Choroid plexus epithelial cell (primary cell): Measurements from ENCODE around the gene CCDC70.

Experiments
- DNase-seq: peaks from one replicate; pipeline ENCODE4 v3.0.0-alpha.2; 2010; ENCODE audit warnings: low read depth
- H3K4me3 ChIP-seq: 2 replicates; pipeline ENCODE4 v1.5.1; 2011; ENCODE audit warnings: low read depth, mild to moderate bottlenecking, control low read depth, low read length, moderate library complexity
- CTCF ChIP-seq: conservative IDR thresholded peaks from 2 replicates; pipeline ENCODE4 v1.5.1; 2011; ENCODE audit warnings: low read depth, mild to moderate bottlenecking, control low read depth, inconsistent platforms, low read length, moderate library complexity

The CCDC70 gene

GRCh38 chr13:51885651-51886050 is 23.9 kb downstream of the CCDC70 start:
- TF ChIP-seq CTCF = no peak
- H3K4me3 ChIP-seq = no peak overlapping the region
- no peak for DNase-seq

GRCh38 chr13:51887468-51887867 is 25.7 kb downstream of the CCDC70 start:
- no peak overlapping the region for H3K4me3 ChIP-seq
- no peak for DNase-seq
- TF ChIP-seq CTCF = no peak

- no peak for DNase-seq
- no peak for TF ChIP-seq CTCF
- H3K4me3 ChIP-seq = no peak overlapping the region
Observed at GRCh38 chr13:51892657-51893056, 30.9 kb downstream of the CCDC70 start.

GRCh38 chr13:51894239-51894638 is 32.5 kb downstream of the CCDC70 start:
- no peak overlapping the region for H3K4me3 ChIP-seq
- TF ChIP-seq CTCF = no peak
- DNase-seq = no peak

GRCh38 chr13:51895906-51896888 is 34.4 kb downstream of the CCDC70 start:
- DNase-seq = peak; percentile 84
- no peak overlapping the region for H3K4me3 ChIP-seq
- TF ChIP-seq CTCF = peak; percentile 96

- no peak overlapping the region for H3K4me3 ChIP-seq
- TF ChIP-seq CTCF = no peak
- no peak for DNase-seq
Observed at GRCh38 chr13:51900471-51900870, 38.7 kb downstream of the CCDC70 start.

- no peak for DNase-seq
- TF ChIP-seq CTCF = no peak
- H3K4me3 ChIP-seq = no peak overlapping the region
Observed at GRCh38 chr13:51902776-51903175, 41.0 kb downstream of the CCDC70 start.
